GM20431 (cell line): ENCODE results near the gene CCT8.
"Not testable (repeated sequence)": the region's sequence is repeated elsewhere in the genome, so short reads cannot be mapped to it uniquely, and the experiment has no call there.

Experiments used
- in situ Hi-C: fragments of 300-500 bp; cut with MseI, MboI; formaldehyde crosslinking; loops from one replicate; pipeline ENCODE4 v1.15.0; 2020; ENCODE audit warnings: low sequenced_read_pairs; ENCODE audit not compliant: unreplicated experiment

CCT8 gene

GRCh38 chr21:29024474-29025327, 48.7 kb downstream of the CCT8 start, which contains the start of gene USP16:
USP16 (plus strand) TSS chr21:29024668; CDS start chr21:29027914, 3,246 bp downstream.
- in situ Hi-C loops: no loop called here

GRCh38 chr21:29022166-29022565, 51.3 kb downstream of the CCT8 start:
- in situ Hi-C loops: no loop called here

- in situ Hi-C loops: no loop called here
Observed at GRCh38 chr21:29018540-29018939, 54.9 kb downstream of the CCT8 start.

- in situ Hi-C loops: no loop called here
Observed at GRCh38 chr21:29017639-29018237, 55.7 kb downstream of the CCT8 start.

GRCh38 chr21:29011236-29011635, 62.2 kb downstream of the CCT8 start:
- in situ Hi-C loops: not testable (repeated sequence)

GRCh38 chr21:29008367-29008766, 65.1 kb downstream of the CCT8 start:
- in situ Hi-C loops: no loop called here

GRCh38 chr21:29007810-29008209, 65.6 kb downstream of the CCT8 start:
- in situ Hi-C loops: no loop called here

- in situ Hi-C loops: no loop called here
Observed at GRCh38 chr21:29007135-29007534, 66.3 kb downstream of the CCT8 start.
